HG02943 (cell line): ENCODE measurements around the gene LILRB2.
"Not testable (repeated sequence)": the region's sequence is repeated elsewhere in the genome, so short reads cannot be mapped to it uniquely, and the experiment has no call there.

Experiments used
- ATAC-seq: cut with Tn5 transposase; IDR thresholded peaks from one replicate; pipeline ENCODE4 v1.9.1; 2021; ENCODE audit warnings: mild to moderate bottlenecking, low read depth, moderate library complexity; ENCODE audit not compliant: unreplicated experiment

LILRB2 gene

GRCh38 chr19:54275951-54276350 is 5.0 kb downstream of the LILRB2 start:
- no peak for ATAC-seq

GRCh38 chr19:54274516-54274915 is 6.4 kb downstream of the LILRB2 start:
- not testable (repeated sequence) for ATAC-seq

- ATAC-seq: no peak
Measured at GRCh38 chr19:54273821-54274220, 7.1 kb downstream of the LILRB2 start.

GRCh38 chr19:54272181-54272580 is 8.7 kb downstream of the LILRB2 start:
- ATAC-seq: not testable (repeated sequence)

- ATAC-seq: not testable (repeated sequence)
Measured at GRCh38 chr19:54271587-54271986, 9.3 kb downstream of the LILRB2 start.

GRCh38 chr19:54271106-54271505 is 9.8 kb downstream of the LILRB2 start:
- ATAC-seq: no peak

- ATAC-seq: no peak
Measured at GRCh38 chr19:54268936-54269335, 12.0 kb downstream of the LILRB2 start.

GRCh38 chr19:54266133-54266532 is 14.8 kb downstream of the LILRB2 start:
- ATAC-seq: no peak

- ATAC-seq: no peak
Measured at GRCh38 chr19:54262470-54262869, 18.4 kb downstream of the LILRB2 start.

- ATAC-seq: no peak
Measured at GRCh38 chr19:54262066-54262465, 18.8 kb downstream of the LILRB2 start.

- ATAC-seq: no peak
Measured at GRCh38 chr19:54257116-54257480, 23.8 kb downstream of the LILRB2 start, which contains the start of gene LILRB5. LILRB5 (minus strand) TSS chr19:54257273; CDS start chr19:54257193, 80 bp downstream.

- ATAC-seq: no peak
Measured at GRCh38 chr19:54256250-54257115, 24.4 kb downstream of the LILRB2 start.

- ATAC-seq: no peak
Measured at GRCh38 chr19:54255105-54255775, 25.7 kb downstream of the LILRB2 start.

GRCh38 chr19:54254195-54254906 is 26.6 kb downstream of the LILRB2 start:
- ATAC-seq: no peak

- no peak for ATAC-seq
Measured at GRCh38 chr19:54253331-54254194, 27.3 kb downstream of the LILRB2 start.

- no peak for ATAC-seq
Measured at GRCh38 chr19:54252845-54253244, 28.1 kb downstream of the LILRB2 start.

GRCh38 chr19:54252243-54252642 is 28.7 kb downstream of the LILRB2 start:
- ATAC-seq: no peak

GRCh38 chr19:54248016-54248601 is 32.8 kb downstream of the LILRB2 start:
- ATAC-seq: no peak

GRCh38 chr19:54247106-54247930 is 33.6 kb downstream of the LILRB2 start:
- ATAC-seq: no peak
